Activated T-cell treated with anti-CD3 and anti-CD28 coated beads, Interleukin-2, amount 50 U/mL, for 48 hours (primary cell): Measurements from ENCODE around the gene HDAC4.
"Not testable (repeated sequence)": the region's sequence is repeated elsewhere in the genome, so short reads cannot be mapped to it uniquely, and the experiment has no call there.

Experiments used
- DNase-seq, 2 experiments: peaks; one replicate each; pipeline ENCODE4 v3.0.0-alpha.2; 2020

HDAC4 gene

DNA sequence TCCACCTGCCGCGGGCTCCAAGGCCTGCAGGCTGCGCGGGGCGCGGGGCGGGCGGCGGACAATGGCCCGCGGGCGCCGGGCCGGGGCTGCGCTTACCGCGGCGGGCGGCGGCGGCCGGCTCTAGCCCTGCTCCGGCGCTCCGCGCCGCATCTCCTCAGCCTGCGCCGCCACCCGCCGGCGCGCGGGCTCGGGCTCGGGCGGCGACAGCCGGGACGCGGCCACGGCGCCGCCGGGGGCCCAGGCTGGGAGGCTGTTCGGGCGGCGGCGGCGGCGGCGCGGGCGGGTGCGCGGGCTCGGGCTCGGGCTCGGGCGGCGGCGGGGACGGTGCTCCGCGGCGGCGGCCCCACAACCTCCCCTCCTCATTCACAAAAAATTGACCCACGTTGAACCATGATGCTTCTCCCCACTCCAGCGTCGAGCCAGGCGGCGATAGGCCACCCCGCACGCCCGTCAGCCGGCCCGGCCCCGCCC is at the start of gene HDAC4:
Gene HDAC4 (minus strand): TSS at position 425 of the 471 bp plus-strand sequence. CDS start 48,321 bp downstream, outside the sequence.
- DNase-seq, result no peak

DNA sequence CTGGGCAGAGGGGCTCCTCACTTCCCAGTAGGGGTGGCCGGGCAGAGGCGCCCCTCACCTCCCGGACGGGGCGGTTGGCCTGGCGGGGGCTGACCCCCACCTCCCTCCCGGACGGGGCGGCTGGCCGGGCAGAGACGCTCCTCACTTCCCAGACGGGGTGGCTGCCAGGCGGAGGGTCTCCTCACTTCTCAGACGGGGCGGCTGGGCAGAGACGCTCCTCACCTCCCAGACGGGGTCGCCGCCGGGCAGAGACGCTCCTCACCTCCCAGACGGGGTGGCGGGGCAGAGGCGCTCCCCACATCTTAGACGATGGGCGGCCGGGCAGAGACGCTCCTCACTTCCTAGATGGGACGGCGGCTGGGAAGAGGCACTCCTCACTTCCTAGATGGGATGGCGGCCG is 48.6 kb upstream of the HDAC4 start:
- not testable (repeated sequence) for DNase-seq

DNA sequence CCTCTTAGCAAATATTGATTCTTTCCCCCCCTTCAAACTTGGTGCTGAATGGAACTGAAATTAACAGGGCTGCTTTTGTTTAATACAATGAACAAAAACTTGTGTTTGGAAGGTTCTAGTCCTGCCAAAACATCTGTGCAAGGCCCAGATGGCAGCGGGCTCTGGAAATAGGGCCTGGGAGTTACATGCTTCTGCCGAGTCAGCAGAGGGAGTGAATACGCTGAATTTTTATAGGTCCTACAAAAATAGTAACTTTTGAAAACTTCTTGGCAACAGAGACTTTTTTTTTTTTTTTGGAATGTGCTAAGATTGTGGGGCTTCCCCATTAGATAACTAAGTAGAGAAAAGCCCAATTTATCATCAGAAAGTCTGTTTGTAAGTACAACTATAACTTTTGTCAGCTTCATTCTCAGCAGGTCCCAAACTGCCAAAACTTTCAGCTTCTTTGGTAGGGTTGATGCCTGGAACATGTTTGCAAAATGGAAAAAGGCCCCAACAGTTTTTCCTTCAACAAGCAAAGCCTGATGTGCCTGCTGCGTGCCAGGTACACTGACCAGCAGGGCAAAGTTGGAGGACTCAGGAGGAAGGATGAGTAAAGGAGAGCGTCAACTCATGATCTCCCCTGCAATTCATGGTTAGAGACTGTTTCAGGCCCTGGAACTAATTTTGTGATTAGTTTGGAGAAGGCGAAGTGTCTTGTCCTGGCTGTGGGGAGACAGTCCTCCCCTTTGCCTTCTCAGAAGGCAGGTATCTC is 45.1 kb upstream of the HDAC4 start:
- no peak for DNase-seq

DNA sequence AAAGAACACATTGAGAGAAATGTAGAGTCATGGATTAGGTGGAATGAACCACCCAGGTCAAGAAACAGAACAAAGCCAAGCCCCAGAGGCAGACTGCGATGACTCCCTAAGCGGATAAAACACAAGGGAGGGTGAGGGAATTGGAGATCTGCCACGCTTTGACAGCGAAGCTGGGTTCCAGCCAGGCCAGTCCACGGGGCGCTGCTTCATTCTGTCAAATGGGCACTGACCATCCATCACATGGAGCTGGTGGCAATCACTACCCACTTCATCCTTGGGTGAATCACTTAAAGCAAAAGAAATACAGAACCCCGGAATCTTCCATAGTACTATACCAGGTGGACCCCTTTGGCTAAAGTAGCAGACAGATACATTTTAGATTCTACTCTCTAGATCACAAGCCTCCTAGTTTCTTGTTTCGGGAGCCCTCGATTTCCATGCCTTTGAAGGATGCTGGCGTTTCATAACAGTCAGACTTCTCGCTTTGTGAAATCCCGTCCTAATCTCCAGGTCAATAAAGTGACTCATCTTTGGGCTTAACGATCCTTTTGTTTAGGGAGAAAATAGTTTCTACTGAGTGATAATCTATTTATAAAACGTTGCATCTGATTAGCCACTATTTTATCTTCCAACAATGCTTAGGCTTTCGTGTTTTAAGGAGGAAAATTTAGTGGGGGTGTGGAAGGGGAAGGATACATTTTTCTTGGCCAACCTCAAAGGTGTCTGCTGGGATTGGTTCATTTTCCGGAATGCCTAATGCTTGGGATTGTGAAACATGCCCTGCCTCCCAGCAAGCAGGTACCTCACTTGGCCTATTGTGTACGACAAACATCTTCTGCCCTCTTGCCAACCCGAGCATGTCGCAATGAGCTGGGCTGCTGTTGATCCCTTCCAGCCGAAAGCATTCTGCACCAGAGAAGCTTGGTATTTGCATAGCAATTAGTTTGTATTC is 44.1 kb upstream of the HDAC4 start:
- DNase-seq, result no peak

DNA sequence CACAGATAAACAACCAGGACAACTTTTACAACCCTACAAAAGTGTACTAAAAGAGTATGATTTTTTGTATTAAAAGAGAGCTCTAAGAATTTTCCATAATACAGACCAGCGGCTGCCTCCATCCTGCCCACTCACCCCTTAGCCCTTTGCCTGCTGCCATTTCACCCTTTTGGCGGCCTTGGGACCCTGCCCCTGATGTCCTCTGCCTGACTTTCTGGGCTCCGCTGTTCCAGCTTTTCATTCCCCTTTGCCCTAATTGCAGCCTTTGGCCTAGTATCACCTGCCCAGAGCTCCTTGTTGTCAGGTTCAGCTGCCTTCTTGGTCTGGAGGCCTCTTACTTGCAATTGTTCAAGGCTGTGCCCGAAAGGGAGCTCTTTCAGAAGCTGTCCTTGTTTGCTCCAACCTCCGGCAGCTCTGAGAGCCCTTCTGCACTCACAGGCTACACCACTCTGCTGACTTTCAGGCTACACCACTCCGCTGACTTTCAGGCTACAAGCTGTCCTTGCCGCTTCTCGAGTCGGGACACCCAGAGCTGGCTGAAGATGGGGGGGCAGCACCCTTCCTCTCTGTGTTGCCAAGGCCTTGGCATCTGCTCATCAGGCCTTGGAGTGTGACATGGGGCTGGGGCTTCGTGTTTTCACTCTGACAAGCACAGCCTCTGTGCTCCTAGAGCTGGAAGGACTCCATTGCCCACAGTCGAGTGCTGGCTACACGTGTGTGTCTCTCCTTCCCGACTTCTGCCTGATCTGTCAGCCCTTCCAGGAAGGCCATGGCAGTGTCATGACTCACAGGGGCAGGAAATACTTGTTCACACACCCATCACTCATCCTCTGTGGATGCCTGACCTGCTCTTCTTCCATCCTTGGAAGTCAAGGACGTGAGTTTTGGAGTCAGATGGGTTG is 43.1 kb upstream of the HDAC4 start:
- DNase-seq, result no peak

DNA sequence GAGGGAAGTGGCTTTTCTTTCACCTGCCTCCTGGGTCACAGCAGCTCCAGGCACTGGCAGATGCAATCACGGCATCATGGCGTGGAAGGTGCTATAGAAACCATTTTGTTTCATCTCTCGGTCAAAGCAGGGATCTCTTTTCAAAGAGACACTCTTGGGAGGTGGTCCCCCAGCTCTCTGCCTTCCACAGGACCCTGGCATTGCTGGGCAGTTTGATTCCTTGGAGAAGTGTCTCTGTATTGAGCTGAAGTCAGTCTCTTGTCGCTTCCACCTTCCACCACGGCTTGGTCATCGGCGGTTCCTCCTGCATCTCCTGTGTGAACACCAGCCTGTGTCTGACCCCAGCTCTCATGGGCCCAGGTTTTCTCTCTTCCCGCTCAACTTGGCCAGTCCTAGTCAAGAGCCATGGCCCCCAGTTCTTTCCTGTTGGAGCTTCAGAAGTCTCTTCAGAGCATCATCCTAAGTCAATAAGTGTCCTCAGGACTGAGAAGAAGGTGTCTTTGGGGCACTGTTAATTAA is 42.3 kb upstream of the HDAC4 start:
- DNase-seq, result no peak

DNA sequence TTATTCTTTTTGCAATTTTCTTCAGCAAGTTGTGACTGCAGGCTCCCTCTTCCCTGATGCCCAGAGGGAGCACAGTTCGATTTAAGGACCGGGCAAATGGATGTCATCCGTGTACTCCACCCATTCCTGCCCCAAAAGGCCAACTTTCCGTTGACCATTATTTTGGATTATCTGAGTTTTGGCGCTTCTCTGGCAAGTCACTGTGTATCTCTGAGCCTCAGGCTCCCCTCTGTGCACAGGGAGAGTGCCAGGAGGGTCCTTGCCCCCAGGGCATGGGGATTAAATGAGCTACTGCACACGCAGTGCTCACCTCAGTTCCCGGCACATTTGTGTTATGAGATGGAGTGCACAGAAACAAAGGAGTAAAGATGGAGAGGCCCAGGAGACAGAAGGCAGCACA is 41.4 kb upstream of the HDAC4 start:
- DNase-seq, result no peak

DNA sequence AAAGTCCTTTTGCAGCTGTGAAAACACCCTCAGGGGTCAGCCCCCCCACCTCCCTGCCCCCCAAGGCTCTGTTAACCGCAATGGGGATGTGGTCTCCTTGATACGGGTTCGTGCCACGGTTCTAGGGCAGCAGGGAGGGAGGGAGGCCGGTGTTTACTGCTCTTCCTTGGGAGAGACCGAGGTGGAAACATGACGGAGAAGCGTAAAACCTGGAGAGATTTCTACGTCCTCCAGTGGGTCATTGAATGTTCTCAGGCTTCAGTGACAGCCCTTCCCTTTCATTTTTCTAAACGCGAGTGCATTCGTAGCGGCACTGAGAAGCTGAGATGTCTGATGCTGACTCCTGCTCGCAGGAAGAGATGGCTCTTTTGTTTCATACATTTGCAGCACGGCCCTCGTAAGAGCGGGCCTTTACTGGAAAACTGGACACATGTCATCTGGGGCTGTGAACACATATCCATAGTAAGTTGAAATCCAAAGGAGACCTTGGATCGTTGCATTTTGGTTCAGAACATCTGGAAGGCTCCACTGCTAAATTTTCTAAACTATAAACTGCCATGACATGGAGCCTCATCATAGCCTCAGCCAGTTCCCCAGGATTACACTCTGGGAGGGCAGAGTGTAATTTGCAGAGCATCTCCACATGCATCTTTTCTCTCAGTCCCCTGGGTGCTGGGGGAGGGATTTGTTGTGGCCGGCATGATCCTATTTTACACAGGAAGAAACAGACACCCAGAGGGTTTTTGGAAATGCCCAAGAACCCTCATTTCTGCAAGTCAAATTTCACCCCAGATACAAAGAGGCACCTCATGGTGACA is 40.6 kb upstream of the HDAC4 start:
- DNase-seq, result no peak

DNA sequence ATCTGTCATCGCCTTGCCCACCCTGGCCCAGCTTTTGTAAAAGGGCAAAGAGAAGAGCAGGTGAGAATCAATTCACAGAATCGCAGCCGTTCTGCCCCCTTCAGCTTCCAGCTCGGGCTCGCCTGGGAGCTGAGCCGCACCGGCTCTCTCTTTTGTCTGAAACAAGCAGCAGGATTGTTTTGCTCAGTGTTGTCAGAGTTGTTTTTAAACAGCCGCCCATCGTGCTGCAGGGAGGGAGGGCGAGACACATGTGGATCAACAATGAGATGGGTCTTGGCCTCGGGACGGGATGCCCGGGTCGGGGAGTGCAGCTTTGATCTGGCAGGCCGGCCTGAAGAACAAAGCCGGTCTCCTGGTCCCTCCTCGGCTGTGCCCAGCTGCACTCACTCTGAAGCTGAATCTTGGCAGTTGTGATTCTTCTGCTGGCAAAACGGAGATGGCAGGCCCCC is 39.7 kb upstream of the HDAC4 start:
- DNase-seq, result no peak

DNA sequence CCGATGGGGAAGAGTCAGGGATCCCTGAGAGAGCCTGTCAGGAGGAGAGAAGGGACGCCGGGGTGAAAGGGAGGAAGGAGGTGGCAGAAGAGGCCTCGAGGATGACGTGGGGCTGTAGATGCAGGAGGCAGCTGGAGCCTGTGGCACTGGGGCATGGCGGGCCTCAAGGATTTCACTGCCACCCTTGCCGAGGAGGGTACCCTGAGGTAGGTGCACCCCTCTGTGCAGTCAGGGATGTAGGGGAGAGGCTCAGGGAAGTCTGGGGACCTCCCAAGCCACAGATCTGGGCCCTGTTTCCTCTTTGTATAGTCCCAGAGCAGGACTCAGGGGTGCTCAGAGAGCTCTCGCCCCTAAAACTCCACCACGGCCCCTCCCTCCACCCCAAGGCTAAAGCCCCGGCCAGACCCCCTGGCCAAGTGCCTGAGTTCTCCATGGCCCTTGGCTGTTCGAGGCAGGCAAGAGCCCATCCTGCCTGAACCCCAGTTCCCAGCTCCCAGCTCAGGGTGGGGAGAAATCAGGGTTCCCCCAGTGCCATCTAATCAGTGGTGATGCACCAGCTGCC is 39.0 kb upstream of the HDAC4 start:
- DNase-seq, result no peak

DNA sequence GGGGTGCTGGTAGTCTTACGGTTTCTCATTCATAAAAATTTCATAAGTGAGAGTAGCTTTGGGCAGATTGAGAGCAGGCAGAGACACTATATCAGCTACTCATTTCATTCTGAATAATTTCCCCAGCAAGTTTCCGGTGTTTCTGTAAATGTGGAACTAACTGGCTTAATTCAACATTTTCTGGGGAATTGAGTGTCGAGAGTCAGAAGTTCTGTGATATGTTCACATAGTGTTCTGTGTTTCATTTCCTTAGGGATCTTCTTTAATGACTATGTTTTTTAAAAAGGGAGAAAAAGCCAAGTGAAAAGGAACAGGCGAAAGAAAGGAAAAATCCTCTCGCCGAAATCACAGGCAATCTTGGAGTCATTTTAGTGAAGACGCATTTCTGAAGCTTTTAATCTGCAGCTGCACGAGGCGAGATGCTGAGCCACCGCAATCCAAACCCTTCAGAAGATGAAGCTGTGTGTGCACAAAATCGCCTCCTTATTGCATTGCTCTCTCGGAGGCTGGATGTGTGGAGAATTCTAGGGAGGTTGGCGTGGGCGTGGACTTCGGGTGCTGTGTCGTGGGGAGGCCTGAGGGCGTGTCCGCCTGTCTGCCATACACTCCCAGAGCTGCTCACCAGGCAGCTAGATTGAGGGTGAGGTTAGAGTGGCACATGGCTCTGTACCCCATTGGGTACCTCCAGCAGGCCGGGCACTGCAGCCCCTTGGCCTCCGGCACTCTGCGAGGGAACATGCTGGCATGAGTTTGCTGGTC is 38.4 kb upstream of the HDAC4 start:
- no peak for DNase-seq

DNA sequence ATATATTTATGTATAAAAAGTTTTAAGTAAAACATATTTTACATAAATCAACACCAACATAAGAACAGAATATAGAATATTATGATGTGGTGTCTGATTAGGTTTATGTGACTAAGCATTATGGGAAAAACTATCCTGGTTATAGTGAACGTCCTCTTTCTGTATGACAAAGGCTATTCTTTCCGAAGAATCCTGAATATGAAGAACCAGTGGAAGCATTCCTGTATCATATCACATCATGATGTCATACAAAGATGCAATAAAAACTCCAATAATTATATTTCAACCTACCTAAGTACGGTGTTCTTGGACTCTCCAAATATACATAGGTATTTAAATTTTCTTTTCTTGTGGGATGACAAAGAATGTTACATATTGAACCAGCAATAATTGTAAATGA is 37.5 kb upstream of the HDAC4 start:
- no peak for DNase-seq

DNA sequence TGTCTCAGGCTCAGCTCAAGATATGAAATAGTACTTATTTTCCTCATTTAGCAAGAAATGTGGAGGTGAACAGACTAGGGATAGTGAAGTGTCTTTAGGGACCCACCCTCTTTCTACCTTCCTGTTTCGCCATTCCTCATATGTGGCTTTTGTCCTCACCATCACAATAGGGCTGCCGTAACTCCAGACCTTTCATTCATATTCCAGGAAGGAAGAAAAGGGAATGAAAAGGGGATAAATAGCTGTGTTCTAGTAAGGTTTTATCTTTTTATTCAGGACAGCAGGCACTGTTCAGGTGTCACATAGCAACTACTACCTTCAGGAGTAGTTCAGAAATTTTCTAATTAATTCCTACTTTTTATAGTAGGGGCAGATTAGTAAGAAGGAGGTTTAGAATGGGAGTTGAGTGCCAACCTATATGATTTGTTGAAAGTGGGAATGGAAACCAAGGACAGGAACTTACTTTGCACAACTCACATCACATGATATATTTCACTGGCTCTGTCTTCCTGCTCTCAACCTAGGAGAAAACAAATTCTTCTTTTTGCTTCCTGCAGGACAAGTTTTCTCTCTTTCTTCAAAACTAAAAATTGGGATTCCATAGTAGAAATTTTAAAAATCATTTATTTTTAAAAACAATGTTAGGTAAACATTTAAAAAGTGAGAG is 36.0 kb upstream of the HDAC4 start:
- DNase-seq, result no peak

DNA sequence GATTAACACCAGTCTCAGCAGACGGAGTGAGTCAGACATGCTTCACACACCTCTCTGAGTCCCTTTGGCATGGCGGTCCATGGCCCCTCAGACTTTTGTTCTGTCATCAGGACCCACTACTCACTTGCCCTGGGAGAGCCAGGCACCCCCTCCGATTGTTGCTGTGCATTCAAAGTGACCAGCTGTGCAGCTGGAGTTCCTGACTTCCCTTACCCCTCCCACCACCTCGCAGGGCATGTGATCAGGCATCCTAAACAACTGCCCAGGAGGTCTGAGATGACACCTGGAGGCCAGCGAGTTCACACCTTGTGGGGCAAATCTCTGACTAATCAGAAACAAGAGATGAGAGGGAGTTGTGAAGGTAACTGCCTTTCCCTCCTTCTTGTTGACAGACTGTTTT is 35.3 kb upstream of the HDAC4 start:
- DNase-seq, result no peak

DNA sequence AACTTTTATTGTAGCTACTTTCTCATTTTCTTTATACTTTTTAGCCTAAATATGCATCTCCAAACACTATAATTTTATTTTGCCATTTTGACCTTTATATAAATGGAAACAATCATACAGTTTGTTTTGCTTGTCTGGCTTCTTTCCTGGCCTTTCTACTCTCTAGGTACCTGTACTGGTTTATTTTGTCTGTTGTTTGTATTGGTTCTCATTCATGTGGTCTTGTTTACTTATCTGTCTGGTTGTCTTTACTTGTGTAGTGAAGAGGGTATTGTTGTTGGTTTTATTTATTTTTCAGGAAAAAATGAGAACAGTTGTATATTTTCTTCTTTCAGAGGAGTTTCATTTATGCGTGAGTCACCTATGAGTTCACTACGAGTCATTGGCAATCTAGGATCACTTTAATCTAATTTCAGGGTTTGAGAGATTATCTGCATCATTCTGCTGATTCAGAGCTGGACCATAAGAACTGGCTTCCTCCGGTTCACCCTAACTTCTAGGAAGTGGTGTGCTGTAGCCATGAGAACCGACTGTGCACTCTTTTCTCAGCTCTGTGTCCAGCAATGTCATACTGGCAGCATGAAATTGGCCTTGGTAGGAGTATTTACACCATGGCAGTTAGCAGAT is 33.1 kb upstream of the HDAC4 start:
- DNase-seq, result peak in 1 of 2 experiments; percentile 27

DNA sequence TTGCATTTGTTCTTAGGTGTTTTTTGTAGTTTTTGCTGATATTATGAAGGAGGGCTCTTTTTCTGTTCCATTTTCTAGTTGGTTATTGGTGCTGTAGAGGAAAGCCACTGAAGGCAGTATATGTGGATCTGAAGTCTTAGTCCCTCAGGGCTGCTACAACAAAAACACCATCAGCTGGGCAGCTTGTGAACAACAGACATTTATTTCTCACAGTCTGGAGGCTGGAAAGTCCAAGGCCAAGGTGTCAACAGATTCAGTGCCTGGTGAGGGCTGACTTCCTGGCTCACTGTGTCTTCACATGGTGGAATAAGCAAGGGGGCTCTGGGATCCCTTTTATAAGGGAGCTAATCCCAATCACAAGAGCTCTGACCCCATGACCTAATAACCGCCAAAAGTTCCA is 31.4 kb upstream of the HDAC4 start:
- no peak for DNase-seq

DNA sequence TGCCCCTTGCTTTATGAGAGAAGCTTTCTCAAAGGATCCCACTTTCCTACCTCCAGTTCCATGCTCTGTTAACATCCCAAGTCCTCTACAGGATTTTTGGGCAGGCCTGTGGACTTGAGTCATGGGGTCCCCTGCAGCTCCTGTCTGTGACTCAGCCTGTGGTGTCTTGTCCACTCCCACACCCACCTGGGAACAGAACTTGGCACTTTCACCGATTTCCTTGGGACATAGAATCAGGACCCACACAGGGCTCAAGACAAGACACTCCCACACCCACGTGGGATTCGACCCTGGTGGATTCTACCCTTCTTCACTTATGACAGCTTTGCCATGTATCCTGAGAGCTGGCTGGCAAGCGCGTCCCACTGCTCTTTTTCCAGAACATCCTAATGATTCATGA is 30.7 kb upstream of the HDAC4 start:
- no peak for DNase-seq

DNA sequence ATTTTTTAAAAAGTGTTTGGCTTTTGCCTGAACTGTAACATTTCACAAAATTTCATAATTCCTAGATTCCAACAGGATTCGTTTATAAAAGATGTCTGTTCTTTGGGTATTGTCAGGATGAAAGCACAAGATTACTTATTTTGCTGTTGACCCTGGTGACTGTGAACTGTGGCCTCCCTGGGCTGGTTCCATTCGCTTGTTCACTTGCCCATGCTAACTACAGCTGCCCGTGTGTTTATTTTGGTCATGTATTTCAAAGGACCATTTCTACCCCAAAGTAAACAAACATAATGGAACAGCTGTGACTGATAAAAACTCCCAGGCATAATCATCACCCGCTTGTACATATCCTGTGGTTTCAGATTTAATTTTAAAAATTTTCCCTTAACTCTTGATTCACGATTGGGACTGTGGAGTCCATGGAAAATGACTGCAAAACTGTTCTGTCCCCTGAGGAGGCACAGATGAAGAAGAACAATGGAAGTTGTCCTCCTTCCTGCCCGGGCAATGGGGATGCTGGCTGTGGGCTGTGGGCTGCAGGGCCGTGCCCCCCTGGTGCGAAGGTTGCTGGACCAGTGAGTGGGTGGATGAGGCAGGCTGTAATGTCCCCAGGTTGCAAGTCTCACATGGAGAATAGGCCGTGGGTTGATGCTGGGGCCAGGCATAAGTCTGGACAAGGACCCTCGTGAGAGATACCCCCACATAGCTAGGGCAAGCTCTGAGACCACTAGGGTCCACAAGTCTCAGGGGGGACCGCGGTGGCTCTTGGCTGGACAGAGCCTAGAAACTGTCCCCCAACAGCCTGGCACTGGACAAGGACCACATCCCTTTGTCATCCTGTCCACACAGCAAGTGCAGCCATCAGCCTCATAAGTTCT is 28.9 kb upstream of the HDAC4 start:
- no peak for DNase-seq
